GM21515 (cell line): Measurements from ENCODE around the gene KRT10.
A peak's percentile ranks its signal among the peaks of the same experiment; 100 is the strongest.
"Not testable (repeated sequence)": the region's sequence is repeated elsewhere in the genome, so short reads cannot be mapped to it uniquely, and the experiment has no call there.

Source experiments
- ATAC-seq: cut with Tn5 transposase; IDR thresholded peaks from one replicate; pipeline ENCODE4 v1.9.1; 2021; ENCODE audit not compliant: unreplicated experiment

The KRT10 gene

DNA sequence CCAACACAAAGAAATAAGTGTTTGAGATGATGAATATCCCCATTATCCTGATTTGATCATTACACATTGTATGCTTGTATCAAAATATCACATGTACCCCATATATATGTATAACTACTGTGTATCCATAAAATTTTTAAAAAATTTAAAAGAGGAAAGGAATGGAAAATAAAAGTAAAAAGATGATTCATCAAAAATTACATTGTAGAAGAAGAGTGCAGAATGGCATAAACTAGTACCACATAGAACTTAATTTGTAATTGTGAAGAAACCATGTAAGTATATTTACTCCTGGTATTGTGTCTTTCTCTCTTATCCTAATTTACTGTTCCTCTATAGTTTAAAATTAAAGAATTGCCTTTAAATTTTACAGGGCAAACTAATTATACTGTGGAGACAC is 11.5 kb upstream of the KRT10 start:
- no peak for ATAC-seq

DNA sequence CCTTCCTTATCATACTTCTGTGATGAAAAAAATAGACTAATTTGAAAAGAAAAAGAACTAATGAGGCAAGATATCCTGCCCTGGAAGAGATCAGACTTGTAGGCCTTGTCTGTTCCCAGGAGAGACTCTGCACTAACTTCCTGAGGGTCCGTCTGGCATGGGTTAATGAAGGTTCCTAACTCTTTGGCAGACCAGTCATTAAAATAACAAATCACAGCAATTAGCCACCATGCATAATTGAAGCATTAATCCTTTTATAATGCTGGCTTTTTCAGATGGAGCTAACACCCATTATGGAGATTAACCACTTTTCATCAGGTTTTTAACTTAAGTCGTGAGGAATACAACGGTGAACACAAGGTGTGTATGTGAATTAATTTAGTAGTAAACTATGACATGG is 10.4 kb upstream of the KRT10 start:
- ATAC-seq, result no peak

DNA sequence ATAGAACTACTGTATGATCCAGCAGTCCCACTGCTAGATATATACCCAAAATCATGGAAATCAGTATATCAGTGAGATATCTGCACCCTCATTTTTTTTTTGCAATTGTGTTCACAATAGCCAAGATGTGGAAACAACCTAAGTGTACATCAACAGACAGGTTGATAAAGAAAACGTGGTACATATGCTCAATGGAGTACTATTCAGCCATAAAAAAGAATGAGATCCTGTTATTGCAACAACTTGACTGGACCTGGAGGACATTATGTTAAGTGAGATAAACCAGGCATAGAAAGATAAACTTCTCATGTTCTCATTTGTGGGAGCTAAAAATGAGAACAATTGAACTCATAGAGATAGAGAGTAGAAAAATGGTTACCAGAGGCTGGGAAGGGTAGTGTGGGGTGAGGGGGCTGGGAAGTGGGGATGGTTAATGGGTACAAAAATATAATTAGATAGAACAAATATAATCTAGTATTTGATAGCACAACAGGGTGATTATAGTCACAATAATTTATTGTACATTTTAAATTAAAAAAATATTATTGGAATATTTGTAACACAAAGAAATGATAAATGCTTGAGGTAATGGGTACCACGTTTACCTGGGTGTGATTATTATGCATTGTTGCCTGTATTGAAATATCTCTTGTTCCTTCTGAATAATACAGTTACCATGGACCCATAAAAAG is 7.8 kb upstream of the KRT10 start:
- ATAC-seq, result no peak

DNA sequence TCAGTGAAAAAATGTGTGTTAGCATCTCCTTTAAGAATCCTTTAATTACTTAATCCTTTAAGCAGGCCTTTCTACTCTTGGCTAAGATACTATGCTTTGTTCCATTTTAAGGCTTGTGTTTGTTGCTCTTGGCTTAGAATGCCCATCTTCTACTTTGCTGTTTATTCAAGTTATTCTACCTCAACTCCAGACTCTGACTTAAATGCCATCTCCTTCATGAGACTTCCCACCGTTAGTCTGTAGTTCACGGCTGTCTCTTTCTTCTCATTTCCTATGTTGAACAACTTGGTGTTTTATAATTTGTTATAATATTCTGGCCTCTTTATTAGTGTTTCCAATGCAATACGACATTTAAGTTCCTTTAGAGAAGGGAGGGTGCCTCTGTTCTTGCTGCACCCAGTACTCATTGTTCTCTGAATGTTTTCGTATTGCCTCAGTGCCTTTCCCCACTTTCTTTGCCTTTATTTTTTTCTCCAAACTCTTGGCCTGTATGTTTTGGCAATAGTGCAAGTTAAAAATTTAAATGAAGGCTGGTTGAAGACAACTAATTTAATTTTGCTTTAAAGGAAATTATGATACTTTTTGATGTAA is 6.1 kb upstream of the KRT10 start:
- ATAC-seq, result no peak

DNA sequence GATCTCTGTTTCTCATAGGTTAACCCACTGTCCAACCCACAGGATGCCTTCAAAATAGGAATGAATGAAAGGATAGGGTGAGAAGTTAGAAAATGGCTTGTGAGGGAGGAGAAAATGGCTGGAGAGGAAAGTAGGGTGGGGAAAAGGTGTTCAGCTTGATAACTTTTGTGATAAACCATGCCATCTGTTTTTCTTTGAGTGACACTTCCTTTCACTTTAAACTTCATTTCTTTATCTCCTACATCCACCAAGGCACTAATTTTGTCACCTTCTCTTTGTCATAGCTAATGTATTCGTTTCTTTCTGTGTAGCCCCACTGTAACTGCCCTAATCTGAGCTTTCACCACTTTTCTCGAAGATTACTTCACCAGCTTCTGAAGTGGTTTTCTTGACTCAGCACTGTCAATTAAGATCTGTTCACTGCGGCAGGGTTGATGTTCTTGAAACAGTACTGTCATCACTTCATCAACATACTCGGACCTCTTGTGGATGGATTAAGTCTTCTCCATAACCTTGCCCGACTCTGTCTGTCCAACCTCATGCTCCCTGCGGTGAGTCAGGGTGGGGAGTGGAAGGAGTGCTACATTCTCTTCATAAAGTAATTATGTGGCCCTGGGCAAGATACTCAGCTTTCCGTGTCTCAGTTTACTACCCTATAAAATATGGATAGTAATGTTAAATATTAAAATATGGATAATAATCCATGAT is 5.5 kb upstream of the KRT10 start:
- no peak for ATAC-seq

DNA sequence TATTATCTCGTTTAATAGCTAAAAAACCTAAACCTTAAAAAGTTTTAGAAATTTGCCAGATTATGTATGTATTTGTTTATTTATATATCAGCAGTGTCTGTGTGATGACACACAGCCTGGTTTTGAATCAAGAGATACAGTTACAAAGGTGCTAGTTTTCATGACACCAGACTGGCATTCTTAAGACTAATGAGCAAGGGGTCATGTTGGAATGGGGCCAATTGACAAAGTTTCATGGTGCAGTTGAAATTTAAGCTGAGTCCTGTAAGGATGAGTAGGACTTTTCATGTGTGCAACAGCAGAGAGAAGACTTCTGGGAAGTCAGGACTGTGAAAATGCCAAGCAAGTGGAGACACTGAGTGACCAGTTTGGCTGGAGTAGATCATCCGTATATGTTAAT is 3.2 kb upstream of the KRT10 start:
- no peak for ATAC-seq

DNA sequence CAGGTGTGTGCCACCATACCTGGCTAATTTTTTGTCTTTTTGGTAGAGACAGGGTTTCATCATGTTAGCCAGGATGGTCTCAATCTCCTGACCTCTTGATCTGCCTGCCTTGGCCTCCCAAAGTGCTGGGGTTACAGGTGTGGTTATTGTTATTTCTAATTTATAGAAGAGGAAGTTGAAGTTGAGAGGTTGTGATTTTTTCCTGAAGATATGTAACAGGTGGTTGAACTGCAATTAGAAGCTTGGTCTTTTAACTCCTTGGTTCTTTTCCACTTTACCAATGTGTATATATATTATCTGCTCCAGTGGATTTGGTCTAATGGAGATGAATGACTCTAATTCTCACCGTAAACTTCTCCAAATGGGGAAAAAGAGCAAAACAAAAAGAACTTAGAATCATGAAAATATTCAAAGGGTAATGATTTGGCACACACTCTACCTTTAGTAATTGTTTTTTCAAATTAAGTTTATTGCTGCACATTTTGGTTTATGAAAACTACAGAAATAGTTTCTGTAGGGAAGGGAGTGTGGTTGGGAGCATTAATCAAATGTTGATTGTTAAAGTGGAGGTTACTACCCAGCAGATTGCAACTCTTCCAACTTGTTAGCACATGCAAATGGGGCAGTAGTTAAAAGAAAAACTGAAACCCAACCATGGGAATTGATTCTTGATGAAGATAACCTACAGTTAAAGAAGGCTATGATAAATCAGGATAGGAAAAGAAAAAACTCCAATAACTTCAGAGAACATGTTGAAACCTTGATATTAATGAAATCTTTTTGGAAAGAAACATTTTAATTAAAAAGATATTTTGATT is 1.8 kb upstream of the KRT10 start:
- ATAC-seq, result no peak

DNA sequence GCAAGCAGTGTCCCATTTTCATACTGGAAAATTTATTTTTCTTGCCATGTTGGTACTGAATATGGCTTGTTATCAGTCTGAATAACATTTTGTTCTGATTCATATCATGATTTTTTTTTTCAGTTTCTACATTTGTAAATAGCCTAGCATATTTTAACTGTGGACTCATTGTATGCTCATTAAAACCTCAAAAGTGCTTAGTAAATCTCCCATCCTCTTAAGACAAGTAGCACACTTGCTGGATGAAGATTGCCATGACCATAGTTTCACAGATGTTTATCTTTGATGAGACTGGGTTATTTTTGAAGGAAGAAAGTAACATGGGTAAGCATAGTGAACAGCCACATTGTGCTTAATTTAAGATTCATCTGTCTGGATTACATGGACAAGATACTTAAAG is 878 bp downstream of the KRT10 start:
- no peak for ATAC-seq

DNA sequence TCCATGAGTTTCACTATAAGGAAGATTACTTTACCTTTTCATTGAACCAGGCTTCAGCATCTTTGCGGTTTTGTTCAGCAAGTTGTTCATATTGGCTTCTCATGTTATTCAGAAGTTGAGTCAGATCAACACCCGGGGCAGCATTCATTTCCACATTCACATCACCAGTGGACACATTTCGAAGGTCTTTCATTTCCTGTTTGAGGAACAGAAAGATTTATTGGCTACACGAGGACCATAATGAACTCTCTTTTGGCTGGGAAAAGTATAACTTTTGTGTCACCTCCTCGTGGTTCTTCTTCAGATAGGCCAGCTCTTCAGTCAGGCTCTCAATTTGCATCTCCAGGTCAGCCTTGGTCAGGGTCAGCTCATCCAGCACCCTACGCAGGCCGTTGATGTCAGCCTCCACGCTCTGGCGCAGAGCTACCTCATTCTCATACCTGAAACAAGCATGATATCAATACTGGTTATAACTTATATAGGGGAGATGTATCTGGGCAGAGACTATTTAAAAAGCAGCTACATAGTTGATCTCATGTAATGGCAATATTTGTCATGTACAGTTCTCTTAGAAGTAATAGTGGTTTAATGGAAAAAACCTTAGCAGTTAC is 2.1 kb downstream of the KRT10 start:
- ATAC-seq, result no peak

DNA sequence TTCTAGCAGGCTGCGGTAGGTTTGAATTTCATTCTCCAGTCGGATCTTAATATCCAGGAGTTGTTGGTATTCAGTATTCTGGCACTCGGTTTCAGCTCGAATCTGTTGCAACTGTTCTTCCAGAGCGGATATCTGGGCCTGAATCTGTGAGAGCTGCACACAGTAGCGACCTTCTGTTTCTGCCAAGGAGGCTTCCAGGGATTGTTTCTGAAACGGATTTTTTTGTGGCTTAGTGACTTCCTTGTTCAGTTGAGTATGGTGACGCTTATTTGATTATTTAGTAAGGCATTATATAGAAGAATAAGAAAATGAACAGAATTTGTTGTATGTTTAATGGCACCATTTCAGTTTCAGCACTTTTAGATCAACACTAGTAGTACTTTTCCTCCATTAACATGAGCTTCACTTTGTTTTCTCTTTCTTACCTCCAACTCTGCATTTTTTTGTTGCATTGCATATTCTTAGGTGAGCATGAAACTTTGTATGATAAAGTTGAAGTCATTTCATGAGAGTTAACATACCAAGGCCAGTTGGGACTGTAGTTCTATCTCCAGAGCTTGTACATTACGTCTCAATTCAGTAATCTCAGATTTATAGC is 2.8 kb downstream of the KRT10 start:
- no peak for ATAC-seq

DNA sequence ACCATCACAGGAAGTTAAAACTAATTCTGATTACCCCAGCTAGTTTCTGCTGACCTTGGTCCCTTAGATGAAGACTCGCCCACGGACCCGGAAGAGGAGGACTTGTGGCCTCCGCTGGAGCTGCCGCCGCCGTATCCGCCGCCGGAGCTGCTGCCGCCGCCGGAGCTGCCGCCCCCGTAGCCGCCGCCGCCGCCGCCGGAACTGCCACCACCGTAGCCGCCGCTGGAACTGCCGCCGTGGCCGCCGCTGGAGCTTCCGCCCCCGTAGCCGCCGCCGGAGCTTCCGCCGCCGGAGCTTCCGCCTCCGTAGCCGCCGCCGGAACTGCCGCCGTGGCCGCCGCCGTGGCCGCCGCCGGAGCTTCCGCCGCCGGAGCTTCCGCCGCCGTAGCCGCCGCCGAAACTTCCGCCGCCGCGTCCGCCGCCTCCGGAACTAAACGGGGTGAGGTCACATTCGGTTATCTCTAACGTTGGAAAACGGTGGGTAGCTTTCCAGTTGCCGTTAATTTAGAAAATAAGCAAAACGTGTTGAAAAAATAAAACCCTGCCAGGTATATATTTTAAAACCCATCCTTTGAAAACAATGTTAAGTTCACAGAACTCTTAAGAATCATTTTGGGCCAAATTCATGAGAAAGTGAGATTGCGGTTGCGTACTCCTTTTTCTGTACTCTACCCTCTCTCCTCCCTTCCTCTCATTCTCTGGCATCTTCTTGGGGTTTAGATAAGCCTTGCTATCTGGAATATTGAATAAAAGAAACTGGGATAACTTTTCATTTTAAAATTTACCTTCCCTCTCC is 3.5 kb downstream of the KRT10 start:
- peak; percentile 86 for ATAC-seq

DNA sequence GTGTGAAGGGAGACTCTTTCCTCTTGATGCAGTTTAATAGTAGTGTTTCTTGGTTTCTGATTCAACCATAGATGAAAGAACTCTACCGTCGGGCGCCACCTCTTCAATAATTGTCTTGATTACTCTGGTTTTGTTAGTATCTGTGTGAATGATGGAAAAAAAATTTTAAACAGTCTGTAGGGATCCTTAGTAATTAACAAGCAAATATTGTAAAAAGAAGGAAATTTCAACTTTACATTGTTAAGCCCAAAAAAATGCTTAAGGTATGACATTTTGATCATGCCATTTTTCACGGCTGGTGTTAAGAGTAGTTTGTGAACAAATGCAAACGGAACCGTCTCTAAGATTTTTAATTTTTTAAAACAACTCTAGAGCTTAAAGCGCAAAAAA is 4.1 kb downstream of the KRT10 start:
- no peak for ATAC-seq

DNA sequence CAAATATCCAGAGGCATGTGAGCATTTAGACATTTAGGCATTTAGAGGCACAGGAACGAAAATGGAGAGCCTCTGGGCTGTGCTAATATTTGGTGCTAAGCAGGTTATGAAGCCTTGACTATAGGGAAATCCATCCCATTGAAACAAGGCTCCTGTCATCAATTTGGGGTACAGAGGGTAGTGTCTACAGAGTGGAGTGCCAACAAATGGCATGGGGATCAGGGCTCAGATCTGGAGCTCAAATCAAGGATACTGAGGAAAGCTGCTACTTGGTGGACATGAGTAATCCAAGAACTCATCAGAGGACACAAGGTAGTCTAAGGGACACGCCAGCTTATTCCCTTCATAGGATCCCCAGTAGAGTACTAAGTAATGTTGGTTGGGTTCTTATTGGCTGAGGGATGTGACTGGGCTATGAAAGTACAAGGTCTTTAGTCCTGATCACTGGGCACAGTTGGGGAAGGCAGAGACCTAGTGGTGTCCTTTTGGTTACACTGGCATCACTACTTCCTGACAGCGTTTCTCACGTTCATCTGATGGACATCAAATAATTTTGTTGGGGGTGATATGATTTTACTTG is 5.2 kb downstream of the KRT10 start:
- no peak for ATAC-seq

DNA sequence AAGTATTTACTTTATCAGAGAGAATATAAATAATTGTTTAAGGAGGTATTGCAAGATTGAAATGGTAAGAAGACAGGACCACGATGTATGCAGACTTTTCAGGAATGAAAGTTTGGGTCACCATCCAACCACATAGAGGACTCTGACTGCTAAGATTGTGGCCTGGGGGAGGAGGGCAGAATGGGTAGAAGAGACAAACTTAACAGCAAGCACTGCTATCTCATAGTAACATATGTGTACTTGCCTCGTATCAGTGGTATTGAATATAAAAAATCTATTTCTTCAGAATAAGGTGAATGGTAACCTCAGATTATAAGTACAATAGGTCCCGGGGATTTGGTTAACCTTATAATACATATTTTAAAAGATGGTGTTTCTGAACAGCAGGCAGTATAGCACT is 5.8 kb downstream of the KRT10 start:
- ATAC-seq, result no peak

DNA sequence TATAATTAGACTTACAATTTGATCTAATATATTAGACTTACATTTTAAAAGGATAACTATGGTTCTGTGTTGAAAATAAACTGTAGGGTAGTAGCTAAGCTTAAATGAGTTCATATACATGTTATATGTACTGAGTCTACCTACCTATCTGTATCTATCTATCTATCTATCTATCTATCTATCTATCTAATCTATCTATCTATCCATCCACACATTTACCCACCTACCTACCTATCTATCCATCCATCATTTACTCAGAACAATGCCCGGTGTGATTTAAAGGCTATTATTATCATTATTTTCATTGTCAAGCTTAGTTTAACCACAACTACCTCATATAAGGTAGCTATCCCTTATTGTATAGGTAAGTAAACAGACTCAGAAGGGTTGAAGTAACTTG is 7.0 kb downstream of the KRT10 start:
- no peak for ATAC-seq

DNA sequence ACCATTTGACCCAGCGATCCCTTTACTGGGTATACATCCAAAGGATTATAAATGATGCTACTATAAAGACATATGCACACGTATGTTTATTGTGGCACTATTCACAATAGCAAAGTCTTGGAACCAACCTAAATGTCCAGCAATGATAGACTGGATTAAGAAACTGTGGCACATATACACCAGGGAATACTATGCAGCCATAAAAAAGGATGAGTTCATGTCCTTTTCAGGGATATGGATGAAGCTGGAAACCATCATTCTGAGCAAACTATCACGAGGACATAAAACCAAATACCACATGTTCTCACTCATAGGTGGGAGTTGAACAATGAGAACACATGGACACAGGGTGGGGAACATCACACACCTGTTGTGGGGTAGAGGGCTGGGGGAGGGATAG is 7.8 kb downstream of the KRT10 start:
- ATAC-seq, result not testable (repeated sequence)

DNA sequence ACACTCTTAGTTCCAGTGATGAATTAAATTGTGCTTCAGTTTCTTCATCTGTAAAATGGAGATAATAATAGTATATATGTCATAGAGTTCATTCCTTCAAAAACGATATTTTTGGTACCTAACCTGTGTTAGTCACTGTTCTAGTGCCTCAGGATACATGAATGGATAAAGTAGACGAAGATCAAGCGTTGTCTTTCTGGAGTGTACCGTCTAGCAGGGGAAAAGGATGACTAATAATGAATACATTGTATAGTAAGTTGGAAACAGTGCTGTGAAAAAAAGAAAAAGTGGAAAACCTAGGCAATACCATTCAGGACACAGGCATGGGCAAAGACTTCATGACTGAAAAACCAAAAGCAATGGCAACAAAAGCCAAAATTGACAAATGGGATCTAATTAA is 8.6 kb downstream of the KRT10 start:
- no peak for ATAC-seq

DNA sequence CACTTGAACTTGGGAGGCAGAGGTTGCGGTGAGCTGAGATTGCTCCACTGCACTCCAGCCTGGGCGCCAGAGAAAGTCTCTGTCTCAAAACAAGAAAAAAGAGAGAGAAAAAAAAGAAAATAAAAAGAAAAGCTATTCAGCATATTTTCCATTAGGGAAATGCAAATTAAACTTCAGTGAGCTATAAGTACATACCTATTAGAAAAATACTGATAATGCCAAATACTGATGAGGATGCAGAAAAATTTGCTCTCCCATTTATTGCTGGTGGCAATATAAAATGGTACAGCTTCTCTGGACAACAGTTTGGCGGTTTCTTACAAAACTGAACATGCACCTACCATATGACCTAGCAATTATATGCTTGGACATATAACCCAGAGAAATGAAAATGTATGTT is 9.8 kb downstream of the KRT10 start:
- no peak for ATAC-seq

DNA sequence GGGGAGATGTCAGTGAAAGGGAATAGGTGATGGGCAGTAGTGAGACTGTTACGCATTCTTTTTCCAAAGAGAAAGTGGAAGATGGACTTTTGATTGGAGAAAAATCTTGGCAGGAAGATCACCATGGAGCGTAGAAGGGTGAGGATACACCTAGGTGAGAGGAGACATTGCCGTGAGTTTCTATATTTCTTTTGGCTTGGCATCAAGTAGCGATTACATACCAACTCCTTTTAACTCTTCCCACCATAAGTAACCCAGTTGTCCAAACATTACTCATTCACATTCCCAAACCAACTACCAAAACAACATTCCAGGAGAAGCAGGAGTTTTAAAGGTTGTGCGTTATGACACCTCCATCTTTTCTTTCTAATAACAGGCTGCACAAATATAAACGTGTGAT is 11.9 kb downstream of the KRT10 start:
- ATAC-seq, result no peak
